ENCODE results near the gene MLLT6.
A peak's percentile ranks its signal among the peaks of the same experiment; 100 is the strongest.

Gene MLLT6

DNA sequence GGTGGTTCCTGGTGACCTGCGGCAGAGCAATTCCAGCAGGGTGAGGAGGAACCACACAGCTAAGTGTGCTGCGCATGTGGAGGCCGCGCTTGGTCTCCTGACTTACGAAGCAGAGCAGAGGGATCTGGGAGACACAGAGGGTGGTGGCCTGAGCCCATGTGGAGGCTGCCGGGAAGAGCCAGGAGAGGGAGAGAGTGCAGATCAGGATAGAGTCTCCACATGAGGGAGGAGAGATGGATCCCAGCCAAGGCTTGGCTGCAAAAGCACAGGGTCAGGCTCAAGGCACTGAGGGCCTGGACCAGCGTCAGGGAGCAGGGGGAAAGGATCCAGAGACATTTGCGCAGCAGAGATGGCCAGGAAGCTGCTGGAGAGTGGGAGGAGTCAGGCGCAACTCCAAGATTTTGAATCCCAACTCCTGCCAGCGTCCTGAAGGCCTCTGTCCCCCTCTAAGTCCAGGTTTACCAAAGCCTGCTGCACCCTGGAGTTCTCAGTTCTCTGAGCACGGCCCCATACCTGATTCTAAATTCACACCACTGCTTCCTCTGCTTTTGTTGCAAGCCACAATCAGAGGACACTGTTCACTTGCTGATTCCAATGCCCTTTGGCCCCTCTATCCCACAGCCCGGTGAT, 11.3 kb upstream of the MLLT6 start:
- DNase-seq (ENCODE audit: low read depth), result no peak
- TF ChIP-seq, protein P1, sequence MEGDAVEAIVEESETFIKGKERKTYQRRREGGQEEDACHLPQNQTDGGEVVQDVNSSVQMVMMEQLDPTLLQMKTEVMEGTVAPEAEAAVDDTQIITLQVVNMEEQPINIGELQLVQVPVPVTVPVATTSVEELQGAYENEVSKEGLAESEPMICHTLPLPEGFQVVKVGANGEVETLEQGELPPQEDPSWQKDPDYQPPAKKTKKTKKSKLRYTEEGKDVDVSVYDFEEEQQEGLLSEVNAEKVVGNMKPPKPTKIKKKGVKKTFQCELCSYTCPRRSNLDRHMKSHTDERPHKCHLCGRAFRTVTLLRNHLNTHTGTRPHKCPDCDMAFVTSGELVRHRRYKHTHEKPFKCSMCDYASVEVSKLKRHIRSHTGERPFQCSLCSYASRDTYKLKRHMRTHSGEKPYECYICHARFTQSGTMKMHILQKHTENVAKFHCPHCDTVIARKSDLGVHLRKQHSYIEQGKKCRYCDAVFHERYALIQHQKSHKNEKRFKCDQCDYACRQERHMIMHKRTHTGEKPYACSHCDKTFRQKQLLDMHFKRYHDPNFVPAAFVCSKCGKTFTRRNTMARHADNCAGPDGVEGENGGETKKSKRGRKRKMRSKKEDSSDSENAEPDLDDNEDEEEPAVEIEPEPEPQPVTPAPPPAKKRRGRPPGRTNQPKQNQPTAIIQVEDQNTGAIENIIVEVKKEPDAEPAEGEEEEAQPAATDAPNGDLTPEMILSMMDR (IDR thresholded peaks at IDR 0.05; ENCODE audit: insufficient read depth, low read depth, low read length, missing control alignments), result no peak
- H3K4me3 ChIP-seq (ENCODE audit: low read length), result no peak overlapping the region

DNA sequence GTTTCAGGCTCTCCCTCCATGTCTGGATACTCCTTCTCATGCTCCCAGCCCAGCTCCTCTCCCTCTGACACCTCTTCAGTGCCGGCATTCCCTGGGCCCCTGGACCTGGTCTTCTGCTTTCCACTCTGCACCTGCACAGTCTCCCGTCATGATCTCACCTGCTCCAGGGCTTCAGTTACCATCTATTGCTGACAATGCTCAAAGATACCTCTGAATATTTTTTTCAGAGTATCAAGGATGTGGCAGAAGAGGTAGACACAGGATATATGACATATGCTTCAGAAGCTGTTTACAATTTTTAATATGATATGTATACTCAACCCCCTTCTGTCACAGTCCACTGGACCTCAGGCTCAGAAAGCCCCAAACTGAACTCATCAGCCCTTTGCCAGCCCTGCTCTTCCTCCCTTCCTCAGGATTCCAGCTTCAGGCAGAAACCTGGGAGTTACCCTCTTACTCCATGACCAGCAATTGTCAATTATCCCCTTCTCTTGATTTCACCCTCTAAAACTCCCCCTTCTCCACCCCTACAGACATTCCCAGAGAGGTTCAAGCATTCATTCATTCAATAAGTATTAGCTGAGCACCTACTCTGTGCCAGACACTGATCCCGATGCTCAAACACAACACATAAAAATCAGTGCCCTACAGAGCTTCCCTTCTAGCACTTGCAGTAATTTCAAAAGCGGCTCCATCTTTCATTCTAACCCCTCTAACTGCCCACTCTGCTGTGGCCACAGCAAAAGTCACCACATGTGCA, 7.8 kb upstream of the MLLT6 start:
- no peak for DNase-seq (ENCODE audit: low read depth)
- no peak overlapping the region for H3K4me3 ChIP-seq (ENCODE audit: low read length)
- TF ChIP-seq, protein P1 (IDR thresholded peaks at IDR 0.05; ENCODE audit: insufficient read depth, low read depth, low read length, missing control alignments), result no peak

DNA sequence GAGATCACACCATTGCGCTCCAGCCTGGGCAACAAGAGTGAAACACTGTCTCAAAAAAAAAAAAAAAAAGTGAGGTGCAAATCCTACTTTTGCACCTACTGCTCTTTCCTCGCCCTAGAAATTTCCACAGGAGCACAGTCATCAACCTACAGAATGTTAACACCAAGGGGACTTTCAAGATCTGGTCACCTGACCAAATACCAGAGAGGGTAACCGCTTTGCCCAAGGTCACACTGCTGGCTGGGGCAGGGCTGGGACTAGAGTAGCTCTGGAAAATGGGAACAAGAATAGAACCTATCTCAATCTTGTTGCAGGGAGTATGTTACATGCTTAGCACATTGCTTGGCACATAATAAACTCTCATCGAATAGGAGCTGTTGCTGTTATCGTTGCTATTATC, 6.3 kb upstream of the MLLT6 start:
- no peak overlapping the region for H3K4me3 ChIP-seq (ENCODE audit: low read length)
- TF ChIP-seq, protein P1 (IDR thresholded peaks at IDR 0.05; ENCODE audit: insufficient read depth, low read depth, low read length, missing control alignments), result no peak
- no peak for DNase-seq (ENCODE audit: low read depth)

DNA sequence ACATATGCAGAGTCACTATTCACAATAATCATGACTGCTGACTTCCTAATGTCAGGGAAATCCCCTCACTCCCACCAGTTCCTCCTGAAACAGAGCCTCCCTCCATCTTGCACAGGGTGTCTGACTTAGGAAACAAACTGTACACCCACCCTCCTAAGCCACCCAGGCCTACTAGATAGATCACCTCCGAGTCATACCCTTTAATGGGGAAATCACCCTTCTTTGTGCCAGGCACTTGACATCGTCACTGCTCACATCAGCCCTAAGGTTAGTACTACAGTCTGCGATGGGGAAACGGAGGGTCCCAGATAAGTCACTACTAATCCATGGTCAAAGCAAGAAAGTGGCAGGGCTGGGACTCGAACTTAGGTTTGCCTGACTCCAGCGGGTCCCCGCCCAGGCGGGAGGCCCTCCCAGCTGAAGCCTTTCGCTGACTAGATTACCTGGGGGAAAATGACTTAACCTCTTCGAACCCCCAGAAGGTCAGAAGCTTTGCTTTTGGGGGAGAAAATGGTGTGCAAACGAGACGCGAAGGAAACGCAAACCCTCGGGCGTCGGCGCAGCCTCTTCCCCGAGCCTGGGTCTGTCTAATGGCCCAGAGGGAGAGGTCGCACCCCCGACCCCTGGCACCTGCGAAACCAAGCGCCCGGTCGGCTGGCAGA, 3.4 kb upstream of the MLLT6 start:
- TF ChIP-seq, protein P1 (IDR thresholded peaks at IDR 0.05; ENCODE audit: insufficient read depth, low read depth, low read length, missing control alignments), result no peak
- H3K4me3 ChIP-seq (ENCODE audit: low read length), result peak overlapping the region; percentile 60
- DNase-seq (ENCODE audit: low read depth), result peak; percentile 58

DNA sequence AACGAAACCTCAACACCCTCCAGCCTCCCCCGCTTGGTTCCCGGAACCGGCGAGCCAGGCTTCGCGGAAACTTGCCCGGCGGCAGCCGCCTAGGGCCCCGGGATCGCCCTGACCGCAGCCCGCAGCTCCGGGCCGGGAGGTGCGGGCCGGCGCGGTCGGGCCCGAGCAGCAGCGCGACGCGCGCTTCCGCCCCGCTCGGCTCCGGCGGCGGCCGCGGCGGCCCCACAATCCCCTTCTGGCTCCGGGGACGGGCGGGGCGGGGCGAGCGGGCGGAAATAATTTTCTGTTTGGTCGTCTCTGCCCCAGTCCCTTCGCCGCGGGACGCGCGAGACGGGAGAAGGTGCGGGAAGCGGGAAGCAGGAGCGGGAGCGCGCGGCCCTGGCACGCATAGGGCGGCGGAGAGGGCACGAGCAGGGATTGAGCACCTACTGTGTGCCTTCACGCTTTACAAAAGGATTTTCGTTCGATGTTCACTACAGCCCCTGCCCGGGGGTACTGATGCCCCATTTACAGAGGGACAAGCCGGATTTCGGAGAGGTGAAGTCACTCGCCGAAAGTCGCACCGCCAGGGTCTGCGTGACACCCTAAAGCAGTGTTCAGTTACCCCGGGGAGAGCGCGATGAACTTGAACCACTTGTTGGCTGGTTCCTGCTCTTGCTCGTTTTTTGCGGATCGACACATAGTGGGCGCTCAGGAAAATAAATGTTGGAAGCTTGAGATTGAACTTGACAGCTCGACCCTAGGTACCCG, 2.7 kb upstream of the MLLT6 start:
- H3K4me3 ChIP-seq (ENCODE audit: low read length), result peak overlapping the region; percentile 81
- DNase-seq (ENCODE audit: low read depth), result peak; percentile 89
- TF ChIP-seq, protein P1 (IDR thresholded peaks at IDR 0.05; ENCODE audit: insufficient read depth, low read depth, low read length, missing control alignments), result no peak

DNA sequence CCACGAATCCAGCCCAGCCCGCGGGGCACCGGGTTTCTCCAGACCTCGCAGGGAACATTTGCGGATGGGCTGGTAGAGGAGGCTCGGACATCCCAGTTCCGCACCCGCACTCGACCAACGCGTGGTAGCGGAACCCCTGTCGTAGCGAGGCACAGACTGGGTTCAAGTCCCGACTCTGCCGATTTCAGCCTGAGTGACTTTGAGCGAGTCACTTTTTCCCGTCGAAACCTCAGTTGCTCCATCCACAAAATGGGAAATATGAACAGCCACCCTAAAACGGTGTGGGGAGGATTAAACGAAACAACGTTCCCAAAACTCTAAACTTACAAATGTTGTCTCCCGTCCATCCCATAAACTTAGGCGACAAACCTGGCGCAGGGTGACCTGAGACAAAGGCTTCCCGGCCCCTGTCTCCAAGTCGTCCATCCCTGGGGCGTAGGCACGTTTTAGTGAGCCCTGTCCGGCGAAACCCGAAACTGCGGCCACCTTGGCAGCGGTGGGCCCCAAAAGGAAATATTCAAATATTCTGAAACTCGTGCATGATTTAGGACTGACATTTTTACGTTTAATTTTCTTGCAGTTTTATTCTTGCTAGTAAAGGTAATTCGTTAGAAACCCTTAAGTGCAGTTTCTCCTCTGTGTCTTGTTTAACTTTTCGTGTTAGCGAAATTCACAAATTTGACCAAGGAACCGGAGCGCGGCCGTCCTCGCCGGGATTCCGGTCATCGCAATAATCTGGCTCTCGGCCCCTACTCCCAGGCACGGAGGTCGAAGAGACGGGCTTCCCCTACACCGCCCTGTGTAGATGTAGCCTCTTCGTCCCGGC, 1.9 kb upstream of the MLLT6 start:
- TF ChIP-seq, protein P1 (IDR thresholded peaks at IDR 0.05; ENCODE audit: insufficient read depth, low read depth, low read length, missing control alignments), result no peak
- peak overlapping the region; percentile 81 for H3K4me3 ChIP-seq (ENCODE audit: low read length)
- DNase-seq (ENCODE audit: low read depth), result no peak

Data from epithelial cell of esophagus (primary cell).